ENCODE results near the gene SIRT7. TPM values are rescaled to one million over a fixed set of nuclear protein-coding genes. Genes with fewer than 3 reads are reported as not detected.
"Not testable (repeated sequence)": the region's sequence is repeated elsewhere in the genome, so short reads cannot be mapped to it uniquely, and the experiment has no call there.

The SIRT7 gene
- total and polyA plus RNA-seq, 2 donors from 2014 or later: 17.4 to 25.2 TPM

DNA sequence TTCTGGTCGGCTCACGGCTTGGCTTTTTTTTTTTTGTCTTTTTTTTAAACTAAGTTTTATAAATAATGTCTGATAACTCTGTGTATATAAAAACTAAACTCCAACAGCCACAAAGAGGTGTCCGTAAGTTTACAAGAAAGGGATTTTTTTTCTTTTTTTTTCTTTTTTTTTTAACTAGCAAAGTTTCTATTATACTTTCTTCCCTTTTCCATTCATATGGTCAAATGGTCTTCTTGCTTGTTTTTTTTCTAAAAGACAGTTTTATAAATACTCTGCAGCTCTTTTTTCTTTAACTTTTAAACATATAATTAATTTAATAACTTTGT lies 3.5 kb upstream of the SIRT7 start:
- Histone ChIP-seq H3K27me3 (ENCODE audit: control insufficient read depth, insufficient read depth, low read length) (no peaks in the 10 kb centered on the region), H3K27ac (ENCODE audit: low read depth in 2 of 2, low read length in 2 of 2) (no peak overlapping the region), H3K4me1 (ENCODE audit: control insufficient read depth in 2 of 3, insufficient read depth in 2 of 3, low read depth in 1 of 3, low read length in 3 of 3) (peaks cover 0 to 44% (median 30%) of the 10 kb centered on the region in 3 donors), H3K9ac (ENCODE audit: low read length in 3 of 3) (no peak overlapping the region), H3K9me3 (ENCODE audit: control insufficient read depth in 2 of 3, insufficient read depth in 1 of 3, low read length in 3 of 3) (no peaks in the 10 kb centered on the region), H3K36me3 (ENCODE audit: control insufficient read depth in 2 of 3, insufficient read depth in 3 of 3, low read length in 3 of 3) (peaks cover 0 to 12% (median 6%) of the 10 kb centered on the region in 3 donors), H3K4me3 (ENCODE audit: low read length in 3 of 3) (no peak overlapping the region)
- FAIRE-seq (peak; percentile 11), DNase-seq (no peak)
- intact Hi-C loops (cut with DNase I): no loop called here
- TF ChIP-seq, protein P1, sequence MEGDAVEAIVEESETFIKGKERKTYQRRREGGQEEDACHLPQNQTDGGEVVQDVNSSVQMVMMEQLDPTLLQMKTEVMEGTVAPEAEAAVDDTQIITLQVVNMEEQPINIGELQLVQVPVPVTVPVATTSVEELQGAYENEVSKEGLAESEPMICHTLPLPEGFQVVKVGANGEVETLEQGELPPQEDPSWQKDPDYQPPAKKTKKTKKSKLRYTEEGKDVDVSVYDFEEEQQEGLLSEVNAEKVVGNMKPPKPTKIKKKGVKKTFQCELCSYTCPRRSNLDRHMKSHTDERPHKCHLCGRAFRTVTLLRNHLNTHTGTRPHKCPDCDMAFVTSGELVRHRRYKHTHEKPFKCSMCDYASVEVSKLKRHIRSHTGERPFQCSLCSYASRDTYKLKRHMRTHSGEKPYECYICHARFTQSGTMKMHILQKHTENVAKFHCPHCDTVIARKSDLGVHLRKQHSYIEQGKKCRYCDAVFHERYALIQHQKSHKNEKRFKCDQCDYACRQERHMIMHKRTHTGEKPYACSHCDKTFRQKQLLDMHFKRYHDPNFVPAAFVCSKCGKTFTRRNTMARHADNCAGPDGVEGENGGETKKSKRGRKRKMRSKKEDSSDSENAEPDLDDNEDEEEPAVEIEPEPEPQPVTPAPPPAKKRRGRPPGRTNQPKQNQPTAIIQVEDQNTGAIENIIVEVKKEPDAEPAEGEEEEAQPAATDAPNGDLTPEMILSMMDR (IDR thresholded peaks at IDR 0.05; ENCODE audit: borderline replicate concordance, extremely low read depth, insufficient read depth): no peak

DNA sequence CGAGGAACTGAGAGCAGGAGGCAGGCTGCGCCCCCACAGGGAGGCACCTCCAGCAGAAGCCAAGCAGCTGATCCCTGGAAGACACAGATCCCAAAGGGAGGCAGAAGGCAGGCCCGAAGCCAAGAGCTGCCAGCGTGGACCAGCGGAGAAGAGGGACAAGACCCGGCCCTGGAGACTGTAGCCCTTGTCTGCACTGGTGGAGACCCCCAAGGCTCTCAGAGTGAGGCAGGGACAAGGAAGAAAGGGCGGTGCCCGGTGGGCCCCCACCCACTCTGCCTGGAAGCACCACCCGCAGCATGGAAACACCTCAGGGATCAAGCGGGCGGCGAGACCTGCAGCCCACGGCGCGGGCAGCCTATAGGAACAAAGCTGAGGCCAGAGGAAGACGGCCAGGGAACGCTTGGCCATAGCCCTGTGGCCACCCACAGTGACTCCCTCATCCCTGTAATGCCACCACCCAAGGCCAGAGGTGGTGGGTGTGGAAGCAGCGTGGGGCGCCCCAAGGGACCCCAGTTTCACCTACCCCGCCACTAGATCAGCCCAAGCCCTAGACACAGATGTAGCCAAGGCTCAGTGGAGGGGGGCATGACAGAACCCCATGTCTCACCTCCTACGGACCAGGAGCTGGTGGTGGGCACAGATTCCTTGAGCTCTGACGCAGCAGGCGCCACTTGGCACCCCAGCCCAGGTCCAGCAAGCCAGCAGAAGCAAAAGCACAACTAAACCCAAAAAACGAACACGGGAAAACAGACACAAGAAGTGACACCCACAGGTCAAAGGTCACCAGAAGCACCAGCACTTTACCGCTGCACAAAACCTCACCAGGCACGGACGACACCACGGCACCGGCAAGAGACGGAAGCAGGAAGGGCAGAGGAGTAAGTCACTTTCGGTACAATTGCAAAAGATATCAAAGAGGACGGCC lies 2.9 kb upstream of the SIRT7 start:
- no peak for FAIRE-seq
- Histone ChIP-seq H3K4me1 (ENCODE audit: control insufficient read depth in 2 of 3, insufficient read depth in 2 of 3, low read depth in 1 of 3, low read length in 3 of 3) (peaks cover 0 to 39% (median 24%) of the 10 kb centered on the region in 3 donors), H3K9me3 (ENCODE audit: control insufficient read depth in 2 of 3, insufficient read depth in 1 of 3, low read length in 3 of 3) (no peaks in the 10 kb centered on the region), H3K36me3 (ENCODE audit: control insufficient read depth in 2 of 3, insufficient read depth in 3 of 3, low read length in 3 of 3) (peaks cover 0 to 12% (median 8%) of the 10 kb centered on the region in 3 donors), H3K4me3 (ENCODE audit: low read length in 3 of 3) (no peak overlapping the region), H3K27ac (ENCODE audit: low read depth in 2 of 2, low read length in 2 of 2) (no peak overlapping the region), H3K9ac (ENCODE audit: low read length in 3 of 3) (no peak overlapping the region), H3K27me3 (ENCODE audit: control insufficient read depth, insufficient read depth, low read length) (no peaks in the 10 kb centered on the region)
- intact Hi-C loops (cut with DNase I): no loop called here
- TF ChIP-seq, protein P1 (IDR thresholded peaks at IDR 0.05; ENCODE audit: borderline replicate concordance, extremely low read depth, insufficient read depth): no peak
- no peak for DNase-seq

DNA sequence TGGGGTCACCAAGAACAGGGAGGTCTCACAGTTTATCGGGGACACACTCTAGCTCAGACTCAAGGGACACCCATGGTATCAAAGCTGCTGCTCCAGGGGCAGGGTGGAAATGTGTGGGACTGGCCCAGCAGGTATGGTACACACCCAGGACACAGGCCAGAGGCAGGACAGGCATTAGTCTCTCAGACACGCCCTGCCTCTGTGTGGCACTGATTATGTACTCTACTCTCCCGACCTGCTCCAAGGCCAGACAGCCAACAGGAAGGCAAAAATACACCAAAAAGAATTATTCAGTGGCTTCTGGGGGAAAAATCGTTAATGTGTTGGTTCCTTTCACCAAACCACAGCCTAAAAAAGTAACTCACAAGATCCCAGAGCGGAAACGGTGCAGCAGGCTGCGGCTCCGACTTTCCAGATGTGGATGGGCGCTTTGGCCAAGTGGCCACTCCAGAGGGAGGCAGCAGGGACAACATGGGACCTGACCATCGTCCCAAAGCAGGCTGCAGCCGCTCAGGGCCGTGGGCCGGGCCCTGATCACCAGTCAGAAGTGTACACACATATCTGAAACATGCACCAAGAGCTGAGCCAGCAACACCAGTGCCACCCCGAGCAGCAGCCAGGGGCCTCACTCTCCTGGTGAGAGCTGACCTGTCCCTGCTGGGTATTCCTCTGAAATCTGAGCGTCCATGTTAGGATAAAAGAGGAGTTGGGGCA lies 1.0 kb upstream of the SIRT7 start:
- no peaks in the 10 kb centered on the region for H3K27me3 ChIP-seq (ENCODE audit: control insufficient read depth, insufficient read depth, low read length)
- no peak overlapping the region for H3K27ac ChIP-seq (ENCODE audit: low read depth in 2 of 2, low read length in 2 of 2)
- FAIRE-seq (no peak), DNase-seq (no peak)
- no peaks in the 10 kb centered on the region for H3K9me3 ChIP-seq (ENCODE audit: control insufficient read depth in 2 of 3, insufficient read depth in 1 of 3, low read length in 3 of 3)
- peaks cover 0 to 27% (median 24%) of the 10 kb centered on the region in 3 donors for H3K36me3 ChIP-seq (ENCODE audit: control insufficient read depth in 2 of 3, insufficient read depth in 3 of 3, low read length in 3 of 3)
- no peak overlapping the region for H3K9ac ChIP-seq (ENCODE audit: low read length in 3 of 3)
- TF ChIP-seq, protein P1 (IDR thresholded peaks at IDR 0.05; ENCODE audit: borderline replicate concordance, extremely low read depth, insufficient read depth): no peak
- H3K4me3 ChIP-seq (ENCODE audit: low read length in 3 of 3): no peak overlapping the region
- H3K4me1 ChIP-seq (ENCODE audit: control insufficient read depth in 2 of 3, insufficient read depth in 2 of 3, low read depth in 1 of 3, low read length in 3 of 3): peaks cover 0 to 25% (median 12%) of the 10 kb centered on the region in 3 donors
- intact Hi-C loops (cut with DNase I): no loop called here

DNA sequence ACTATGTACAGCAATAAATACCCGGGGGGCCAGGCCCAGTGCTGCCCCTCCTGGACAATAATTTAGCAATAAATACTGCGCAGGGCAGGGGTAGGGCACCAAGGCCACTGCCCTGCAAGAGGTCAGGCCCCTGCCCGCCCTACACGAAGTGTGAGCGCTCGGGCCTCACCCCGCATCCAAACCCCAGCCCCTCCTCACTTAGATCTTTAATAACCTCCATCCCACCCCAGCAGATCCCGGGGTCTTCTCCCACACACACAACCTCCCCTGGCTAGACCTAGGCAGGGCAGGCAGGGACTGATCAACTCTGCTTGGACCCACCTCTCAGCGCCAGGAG lies 325 bp upstream of the SIRT7 start:
- intact Hi-C loops (cut with DNase I): not testable (repeated sequence)

More for the DNA sequence above, 325 bp upstream of the SIRT7 start:
- not testable (repeated sequence) for H3K9ac ChIP-seq (ENCODE audit: low read length in 3 of 3); H3K9me3 ChIP-seq (ENCODE audit: control insufficient read depth in 2 of 3, insufficient read depth in 1 of 3, low read length in 3 of 3); H3K27me3 ChIP-seq (ENCODE audit: control insufficient read depth, insufficient read depth, low read length); DNase-seq; FAIRE-seq
- Histone ChIP-seq H3K27ac (ENCODE audit: low read depth in 2 of 2, low read length in 2 of 2) (peak overlapping the region in 1 of 2 donors; percentile 43), H3K36me3 (ENCODE audit: control insufficient read depth in 2 of 3, insufficient read depth in 3 of 3, low read length in 3 of 3) (peaks cover 0 to 34% (median 29%) of the 10 kb centered on the region in 3 donors), H3K4me1 (ENCODE audit: control insufficient read depth in 2 of 3, insufficient read depth in 2 of 3, low read depth in 1 of 3, low read length in 3 of 3) (peaks cover 0 to 19% (median 8%) of the 10 kb centered on the region in 3 donors), H3K4me3 (ENCODE audit: low read length in 3 of 3) (peak overlapping the region in 1 of 3 donors; percentile 73)

All from kidney (tissue), 14 donors.